GM18861 (cell line): ENCODE results near the gene TLCD1.
A peak's percentile ranks its signal among the peaks of the same experiment; 100 is the strongest.

Experiments used
- ATAC-seq: cut with Tn5 transposase; IDR thresholded peaks from one replicate; pipeline ENCODE4 v1.9.1; 2021; ENCODE audit not compliant: unreplicated experiment

TLCD1 gene

DNA sequence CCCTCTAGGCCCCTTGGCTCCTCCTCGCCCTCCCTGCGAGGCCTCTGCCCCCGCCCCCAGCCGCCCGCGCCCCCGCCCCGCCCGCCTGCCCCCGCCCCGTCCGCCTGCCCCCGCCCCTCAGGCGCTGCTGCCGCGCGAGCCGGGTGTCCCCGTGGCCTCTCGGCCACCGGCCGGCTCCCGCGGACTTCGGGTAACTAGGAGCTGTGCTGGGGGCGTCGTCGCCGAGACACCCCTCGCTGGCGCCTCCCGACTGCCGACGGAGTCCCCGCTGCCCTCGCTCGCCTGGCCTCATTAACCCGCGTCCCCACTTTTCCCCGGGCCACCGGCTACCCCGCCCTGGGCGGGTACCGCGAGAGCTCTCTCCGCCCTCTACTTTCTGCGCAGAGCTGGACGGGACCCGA lies at the start of gene TLCD1:
TLCD1 (minus strand) TSS at position 8 of the 401 bp plus-strand sequence. CDS start 136 bp downstream, outside the sequence.
- ATAC-seq, result no peak

GRCh38 chr17:28774206-28774605 lies 48.2 kb upstream of the TLCD1 start:
- ATAC-seq, result no peak

DNA sequence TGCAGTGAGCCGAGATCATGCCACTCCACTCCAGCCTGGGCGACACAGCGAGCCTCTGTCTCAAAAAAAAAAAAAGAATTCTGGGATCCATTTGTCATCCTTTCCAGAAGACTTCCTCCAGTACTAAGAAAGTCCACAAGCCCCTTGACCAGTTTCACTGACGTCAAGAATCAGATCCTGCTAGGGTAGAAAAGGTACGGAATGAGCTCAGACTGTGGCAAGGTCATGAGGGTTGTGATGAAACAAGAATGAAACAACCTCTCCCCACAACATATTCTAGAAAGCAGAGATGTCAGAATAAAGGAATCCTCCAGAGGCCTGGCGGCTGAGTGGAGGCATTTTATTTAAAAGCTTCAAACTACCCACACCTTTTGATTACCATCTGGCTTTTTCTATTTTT lies 47.7 kb upstream of the TLCD1 start:
- ATAC-seq, result no peak

DNA sequence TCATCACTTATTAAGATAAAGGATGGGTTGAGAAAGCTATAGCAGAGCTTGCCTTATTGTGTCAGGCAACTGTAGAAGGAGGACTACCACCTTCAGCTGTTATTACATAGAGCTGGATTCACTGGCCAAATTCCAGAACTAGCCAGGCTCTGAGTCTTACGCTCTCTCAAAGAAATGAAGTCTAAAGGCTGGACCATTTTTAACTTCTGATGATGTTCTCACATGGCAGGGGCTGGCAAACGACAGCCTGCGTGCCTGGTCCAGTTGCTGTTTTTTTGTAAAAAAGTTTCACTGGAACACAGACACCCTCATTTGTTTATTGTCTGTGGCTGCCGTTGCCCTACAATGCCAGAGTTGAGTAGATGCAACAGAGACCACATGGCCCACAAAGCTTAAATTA lies 39.0 kb upstream of the TLCD1 start:
- ATAC-seq, result no peak

DNA sequence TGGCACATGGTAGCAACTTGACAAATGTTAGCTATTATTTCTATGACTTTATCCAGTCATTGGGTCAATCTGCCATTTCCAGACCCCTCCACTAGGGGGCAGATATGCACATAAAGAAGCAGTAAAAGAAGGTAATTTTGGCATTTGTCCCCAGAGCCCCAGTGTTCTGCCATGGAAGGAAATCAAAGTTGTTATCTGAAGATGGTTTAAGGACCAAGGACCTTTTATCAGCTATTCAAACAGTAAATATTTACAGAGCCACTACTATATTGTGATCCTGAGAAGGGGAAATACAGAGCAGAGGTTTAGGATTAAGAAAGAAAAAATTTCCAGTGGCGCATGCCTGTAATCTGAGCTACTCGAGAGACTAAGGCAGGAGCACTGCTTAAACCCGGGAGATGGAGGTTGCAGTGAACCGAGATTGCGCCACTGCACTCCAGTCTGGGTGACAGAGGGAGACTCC lies 37.8 kb upstream of the TLCD1 start:
- no peak for ATAC-seq

DNA sequence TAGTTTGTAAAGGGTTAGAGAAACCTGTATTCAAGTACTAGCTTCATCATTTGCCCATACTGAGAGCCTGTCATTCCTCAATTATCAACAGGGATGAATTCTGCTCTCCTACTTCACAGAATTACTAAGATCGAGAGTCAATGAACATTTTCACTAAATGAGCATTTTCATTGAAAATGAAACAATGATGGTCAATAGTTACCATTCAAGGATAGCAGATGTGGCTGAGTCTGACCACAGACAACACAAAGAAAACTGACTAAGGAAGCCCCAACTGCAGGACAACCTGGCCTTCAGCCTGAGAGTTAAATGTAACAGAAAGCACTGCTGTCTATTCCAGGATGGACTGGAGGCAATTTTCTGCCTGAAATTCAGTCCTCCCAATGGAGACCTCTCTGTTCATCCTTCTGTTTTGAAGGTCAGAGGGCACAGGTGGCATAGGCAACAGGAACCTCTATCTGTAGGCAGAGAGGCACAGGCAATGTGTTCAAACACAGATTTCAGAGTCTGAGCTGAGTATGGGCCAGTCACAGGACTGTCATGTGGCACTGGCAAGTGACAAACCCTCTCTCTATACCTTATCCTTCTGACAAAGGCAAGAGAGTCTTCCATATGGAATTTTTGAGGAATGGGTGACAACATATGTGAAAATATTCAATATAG lies 37.2 kb upstream of the TLCD1 start:
- ATAC-seq, result no peak

GRCh38 chr17:28760601-28761562 lies 34.8 kb upstream of the TLCD1 start:
- ATAC-seq, result no peak

- ATAC-seq, result no peak
These were observed 33.3 kb upstream of the TLCD1 start for GRCh38 chr17:28759256-28759865.

DNA sequence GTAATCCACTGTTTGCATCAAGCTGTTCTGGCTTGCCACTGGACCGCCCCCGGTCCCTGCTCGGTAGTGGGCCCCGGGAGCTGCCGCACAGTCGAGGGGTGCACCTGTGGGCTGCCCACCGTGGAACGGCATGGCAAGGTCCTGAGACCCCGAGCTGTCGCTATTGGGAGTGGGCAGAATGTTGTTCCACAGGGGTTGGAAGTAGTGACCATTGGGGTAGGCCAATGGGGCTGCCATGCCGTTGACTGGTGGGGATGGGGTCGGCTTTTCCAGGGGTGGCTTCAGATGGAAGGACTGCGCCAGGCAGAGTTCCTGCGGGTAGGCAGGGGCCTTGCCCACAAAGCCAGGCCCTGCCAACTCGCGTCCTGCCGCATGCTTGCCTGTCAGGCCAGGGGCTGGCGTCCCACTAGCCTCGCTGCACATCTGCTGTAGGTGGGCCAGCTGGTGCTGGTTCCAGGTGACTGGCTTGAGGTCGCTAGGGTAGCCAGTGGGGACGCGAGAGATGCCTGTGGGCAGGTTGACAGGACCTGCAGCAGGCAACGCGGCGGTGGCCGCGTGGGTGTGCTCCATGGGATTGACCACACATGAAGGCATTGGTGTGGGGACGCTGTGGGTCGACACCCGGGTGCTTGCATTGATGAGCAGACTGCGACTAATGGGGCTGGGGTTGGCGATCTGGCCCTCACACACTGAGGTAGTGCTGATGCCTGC lies 32.5 kb upstream of the TLCD1 start:
- no peak for ATAC-seq

DNA sequence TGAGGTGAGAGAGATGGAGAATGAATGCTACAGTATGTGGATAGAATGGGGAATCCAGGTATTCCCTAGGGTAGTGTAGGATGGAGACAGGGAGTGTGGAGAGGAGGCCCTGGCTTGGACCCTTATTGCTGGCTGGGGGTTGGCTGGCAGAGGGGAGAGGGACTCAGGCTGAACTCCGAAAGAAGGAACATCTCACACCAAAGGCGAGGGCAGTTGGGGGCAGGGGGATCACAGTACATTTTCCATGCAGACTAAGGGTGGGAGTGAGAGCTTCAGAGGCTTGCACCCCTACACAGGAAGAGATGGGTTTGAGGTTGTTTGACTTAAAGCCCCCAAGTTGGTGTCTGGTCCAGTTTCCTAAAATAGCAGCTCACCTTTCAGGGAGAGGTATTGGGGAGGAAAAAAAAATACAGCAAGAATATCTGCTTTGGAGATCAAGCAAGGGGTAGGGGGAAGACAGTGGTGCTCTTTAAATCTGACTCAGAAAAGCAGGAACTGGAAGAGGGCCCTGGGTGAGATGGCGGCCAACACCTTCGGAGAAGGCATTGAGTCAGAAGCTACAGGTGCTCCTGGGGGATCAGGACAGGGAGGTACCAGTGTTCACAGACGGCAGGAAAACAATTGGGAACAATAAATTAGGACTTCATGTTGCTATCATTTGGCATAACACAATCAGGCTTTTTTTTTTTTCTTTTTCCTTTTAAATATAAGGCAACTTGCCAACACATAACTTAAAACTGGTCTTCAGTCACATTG lies 30.2 kb upstream of the TLCD1 start:
- no peak for ATAC-seq

GRCh38 chr17:28755486-28755885 lies 29.5 kb upstream of the TLCD1 start:
- no peak for ATAC-seq

GRCh38 chr17:28751600-28752366 lies 25.8 kb upstream of the TLCD1 start:
- ATAC-seq, result no peak

DNA sequence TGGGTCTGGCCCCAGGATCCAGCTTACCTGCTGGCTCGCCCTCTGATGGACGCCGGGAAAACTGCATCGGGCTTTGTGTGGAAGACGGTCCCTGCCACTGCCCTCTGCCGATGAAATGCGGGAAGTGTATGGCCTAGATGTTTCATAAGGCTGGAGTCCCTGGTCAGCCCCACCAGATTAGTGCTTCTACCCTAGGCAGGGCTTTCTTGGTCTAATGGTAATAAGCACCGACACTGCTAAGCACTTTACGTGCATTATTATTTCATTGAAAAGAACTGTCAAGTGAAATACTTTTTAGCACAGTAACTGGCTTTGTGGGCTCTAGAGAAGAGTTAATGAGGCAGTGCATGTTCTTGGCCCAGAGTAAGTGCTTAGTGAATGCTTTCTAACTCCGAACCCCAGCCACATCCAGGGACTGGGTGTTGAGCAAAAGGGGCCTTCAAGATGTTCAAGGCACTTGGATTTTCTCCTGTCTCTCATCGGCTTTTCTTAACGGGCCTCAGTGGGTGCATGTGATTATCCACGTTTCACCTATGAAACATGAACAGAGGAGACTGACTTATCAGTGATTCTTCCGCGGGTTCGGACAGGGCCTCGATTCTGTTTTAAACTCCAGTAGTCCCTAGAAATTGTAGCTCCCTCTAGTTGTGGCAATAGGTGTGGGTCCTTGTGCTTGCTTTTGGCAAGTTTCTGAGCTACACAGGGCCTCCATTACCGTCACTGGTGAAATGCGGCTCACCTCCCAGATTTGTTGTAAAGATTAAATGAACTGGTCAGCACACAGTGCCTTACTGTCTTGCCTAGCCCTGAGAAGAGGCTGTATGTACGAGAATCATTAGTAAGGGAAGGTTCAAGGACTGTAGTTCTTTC lies 24.4 kb upstream of the TLCD1 start:
- peak; percentile 56 for ATAC-seq

GRCh38 chr17:28749516-28750177 lies 23.6 kb upstream of the TLCD1 start:
- no peak for ATAC-seq

DNA sequence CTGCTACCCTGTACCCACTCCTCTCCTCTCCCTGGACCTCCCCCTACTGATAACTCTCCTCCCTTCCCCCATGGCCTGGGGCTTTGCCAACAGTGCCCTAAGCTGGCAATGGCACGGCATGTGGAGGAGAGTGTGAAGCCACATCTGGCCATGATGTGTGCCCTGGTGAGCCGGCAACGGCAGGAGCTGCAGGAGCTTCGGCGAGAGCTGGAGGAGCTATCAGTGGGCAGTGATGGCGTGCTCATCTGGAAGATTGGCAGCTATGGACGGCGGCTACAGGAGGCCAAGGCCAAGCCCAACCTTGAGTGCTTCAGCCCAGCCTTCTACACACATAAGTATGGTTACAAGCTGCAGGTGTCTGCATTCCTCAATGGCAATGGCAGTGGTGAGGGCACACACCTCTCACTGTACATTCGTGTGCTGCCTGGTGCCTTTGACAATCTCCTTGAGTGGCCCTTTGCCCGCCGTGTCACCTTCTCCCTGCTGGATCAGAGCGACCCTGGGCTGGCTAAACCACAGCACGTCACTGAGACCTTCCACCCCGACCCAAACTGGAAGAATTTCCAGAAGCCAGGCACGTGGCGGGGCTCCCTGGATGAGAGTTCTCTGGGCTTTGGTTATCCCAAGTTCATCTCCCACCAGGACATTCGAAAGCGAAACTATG lies 23.0 kb upstream of the TLCD1 start:
- ATAC-seq, result no peak

- ATAC-seq, result no peak
These were observed 22.0 kb upstream of the TLCD1 start for GRCh38 chr17:28747801-28748750.
